Omental fat pad (tissue), 4 donors: ENCODE results near the gene CLNK. TPM values are rescaled to one million over a fixed set of nuclear protein-coding genes. Genes with fewer than 3 reads are reported as not detected.

Source experiments
- ATAC-seq: fragments of 150-250 bp; one replicate; pipeline ENCODE4 v1.9.1; 2016; ENCODE audit warnings: mild to moderate bottlenecking, moderate library complexity; ENCODE audit not compliant: low FRiP score
- DNase-seq: peaks from one replicate; pipeline ENCODE4 v3.0.0-alpha.2; 2019; ENCODE audit warnings: low spot score
- total RNA-seq, 4 donors: library from RNA; depleted of rRNA; stranded (reverse); fragments of >200 nt; gene quantifications; one replicate each; pipeline ENCODE4 v1.1.0, GENCODE V29; 2016
- TF ChIP-seq, protein P1 (sequence below), 3 donors: fragments of 450-650 bp; IDR thresholded peaks; one replicate each; pipeline ENCODE4 v1.5.1; 2016 to 2017; ENCODE audit warnings: antibody characterized with exemption in 3 of 3, mild to moderate bottlenecking in 3 of 3, moderate library complexity in 2 of 3

The CLNK gene
- total RNA-seq, 4 donors from 2014 or later, result not detected

- no peak for DNase-seq
- TF ChIP-seq, protein P1, sequence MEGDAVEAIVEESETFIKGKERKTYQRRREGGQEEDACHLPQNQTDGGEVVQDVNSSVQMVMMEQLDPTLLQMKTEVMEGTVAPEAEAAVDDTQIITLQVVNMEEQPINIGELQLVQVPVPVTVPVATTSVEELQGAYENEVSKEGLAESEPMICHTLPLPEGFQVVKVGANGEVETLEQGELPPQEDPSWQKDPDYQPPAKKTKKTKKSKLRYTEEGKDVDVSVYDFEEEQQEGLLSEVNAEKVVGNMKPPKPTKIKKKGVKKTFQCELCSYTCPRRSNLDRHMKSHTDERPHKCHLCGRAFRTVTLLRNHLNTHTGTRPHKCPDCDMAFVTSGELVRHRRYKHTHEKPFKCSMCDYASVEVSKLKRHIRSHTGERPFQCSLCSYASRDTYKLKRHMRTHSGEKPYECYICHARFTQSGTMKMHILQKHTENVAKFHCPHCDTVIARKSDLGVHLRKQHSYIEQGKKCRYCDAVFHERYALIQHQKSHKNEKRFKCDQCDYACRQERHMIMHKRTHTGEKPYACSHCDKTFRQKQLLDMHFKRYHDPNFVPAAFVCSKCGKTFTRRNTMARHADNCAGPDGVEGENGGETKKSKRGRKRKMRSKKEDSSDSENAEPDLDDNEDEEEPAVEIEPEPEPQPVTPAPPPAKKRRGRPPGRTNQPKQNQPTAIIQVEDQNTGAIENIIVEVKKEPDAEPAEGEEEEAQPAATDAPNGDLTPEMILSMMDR (IDR thresholded peaks at IDR 0.05), result no peak
- ATAC-seq, result no peak
Measured at GRCh38 chr4:10677796-10678497, 6.6 kb downstream of the CLNK start.

DNA sequence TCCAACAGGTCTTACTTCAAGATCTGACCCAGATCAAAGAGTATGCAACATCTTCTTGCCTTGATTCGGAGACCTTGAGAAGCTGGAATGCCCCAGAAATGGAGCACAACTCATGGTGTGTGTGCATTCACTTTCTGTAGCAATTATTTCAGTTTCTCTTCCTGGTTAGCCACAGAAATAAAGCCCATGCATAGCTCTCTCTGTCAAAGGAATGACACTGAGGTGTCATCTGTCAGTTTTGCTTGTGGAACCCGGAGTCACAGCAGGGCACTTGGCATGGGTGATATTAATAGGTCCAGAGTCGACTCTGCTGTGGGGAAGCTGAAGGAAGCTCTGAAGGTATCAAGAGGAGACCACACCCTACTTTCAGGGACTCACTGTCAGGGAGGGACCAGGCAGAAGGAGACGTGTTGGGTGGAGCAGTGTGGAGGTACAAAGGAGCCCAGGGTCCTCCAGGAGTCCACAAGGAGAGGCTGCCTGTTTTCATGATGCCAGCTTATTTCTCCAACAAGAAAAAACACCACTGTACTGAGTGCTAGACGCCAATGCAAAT lies 10.7 kb downstream of the CLNK start:
- DNase-seq, result no peak
- TF ChIP-seq, protein P1 (IDR thresholded peaks at IDR 0.05), result no peak
- no peak for ATAC-seq

GRCh38 chr4:10672379-10672778 lies 12.2 kb downstream of the CLNK start:
- no peak for ATAC-seq
- TF ChIP-seq, protein P1 (IDR thresholded peaks at IDR 0.05), result no peak
- no peak for DNase-seq

- ATAC-seq (no peak), DNase-seq (no peak)
- TF ChIP-seq, protein P1 (IDR thresholded peaks at IDR 0.05), result no peak
Measured at GRCh38 chr4:10671799-10672198, 12.8 kb downstream of the CLNK start.

- TF ChIP-seq, protein P1 (IDR thresholded peaks at IDR 0.05), result no peak
- DNase-seq (no peak), ATAC-seq (no peak)
Measured at GRCh38 chr4:10671366-10671765, 13.2 kb downstream of the CLNK start.

DNA sequence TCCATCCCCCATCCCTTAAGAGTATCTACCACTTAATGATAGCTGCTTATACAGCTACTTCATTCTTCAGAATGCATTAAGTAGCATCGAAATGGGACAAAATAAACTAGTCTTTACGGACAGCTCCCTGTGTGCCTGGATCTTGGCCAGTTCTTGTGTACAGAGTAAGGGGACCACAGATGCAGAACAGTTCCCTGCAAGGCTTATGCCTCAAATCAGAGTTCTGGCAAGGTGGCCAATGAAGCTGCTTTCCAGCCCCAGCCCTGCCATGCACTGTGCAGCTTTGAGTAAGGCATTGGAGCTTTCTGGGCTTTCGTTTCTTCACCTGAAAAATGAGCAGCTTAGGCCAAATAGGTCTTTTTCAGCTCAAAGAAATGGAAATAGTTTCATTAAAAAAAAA lies 14.2 kb downstream of the CLNK start:
- DNase-seq (no peak), ATAC-seq (no peak)
- TF ChIP-seq, protein P1 (IDR thresholded peaks at IDR 0.05), result no peak
